Measurements from ENCODE around the gene AKAP1. TPM values are rescaled to one million over a fixed set of nuclear protein-coding genes. Genes with fewer than 3 reads are reported as not detected.

AKAP1 gene
- total and polyA plus RNA-seq, 9 of the 15 experiments (the other 6 are each of a cell fraction or from before 2014, with no cell fraction given): 12.9 to 63.8 (median 36.4) TPM

DNA sequence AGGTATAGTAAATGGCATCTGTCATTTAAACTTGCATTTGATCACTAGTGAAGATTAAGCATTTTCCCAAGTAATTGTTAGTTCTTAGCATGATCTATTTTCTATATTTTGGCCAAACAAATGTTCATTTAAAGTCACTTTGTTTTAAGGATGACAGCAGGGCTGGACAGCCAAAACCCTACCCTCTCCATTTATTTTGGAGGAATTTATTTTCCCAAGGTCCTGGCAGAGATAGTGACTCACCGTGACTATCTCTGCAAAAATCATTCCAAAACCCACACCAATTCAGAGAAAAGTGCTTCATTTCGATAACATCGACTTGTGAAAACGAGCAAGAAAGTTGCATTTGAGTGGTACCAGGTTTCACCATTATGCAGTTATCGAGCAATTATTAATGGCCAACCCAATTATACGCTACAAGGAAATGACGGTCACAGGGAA is 665 bp upstream of the AKAP1 start (continued):
- TF ChIP-seq ZFPM2 (CRISPR knock-in tag; IDR thresholded peaks at IDR 0.05): no peak
- no peak for TF ChIP-seq ZC3H4 (CRISPR knock-in tag; IDR thresholded peaks at IDR 0.05; ENCODE audit: borderline replicate concordance)
- TF ChIP-seq ZFX (CRISPR knock-in tag; IDR thresholded peaks at IDR 0.05): no peak
- TF ChIP-seq, protein P1, sequence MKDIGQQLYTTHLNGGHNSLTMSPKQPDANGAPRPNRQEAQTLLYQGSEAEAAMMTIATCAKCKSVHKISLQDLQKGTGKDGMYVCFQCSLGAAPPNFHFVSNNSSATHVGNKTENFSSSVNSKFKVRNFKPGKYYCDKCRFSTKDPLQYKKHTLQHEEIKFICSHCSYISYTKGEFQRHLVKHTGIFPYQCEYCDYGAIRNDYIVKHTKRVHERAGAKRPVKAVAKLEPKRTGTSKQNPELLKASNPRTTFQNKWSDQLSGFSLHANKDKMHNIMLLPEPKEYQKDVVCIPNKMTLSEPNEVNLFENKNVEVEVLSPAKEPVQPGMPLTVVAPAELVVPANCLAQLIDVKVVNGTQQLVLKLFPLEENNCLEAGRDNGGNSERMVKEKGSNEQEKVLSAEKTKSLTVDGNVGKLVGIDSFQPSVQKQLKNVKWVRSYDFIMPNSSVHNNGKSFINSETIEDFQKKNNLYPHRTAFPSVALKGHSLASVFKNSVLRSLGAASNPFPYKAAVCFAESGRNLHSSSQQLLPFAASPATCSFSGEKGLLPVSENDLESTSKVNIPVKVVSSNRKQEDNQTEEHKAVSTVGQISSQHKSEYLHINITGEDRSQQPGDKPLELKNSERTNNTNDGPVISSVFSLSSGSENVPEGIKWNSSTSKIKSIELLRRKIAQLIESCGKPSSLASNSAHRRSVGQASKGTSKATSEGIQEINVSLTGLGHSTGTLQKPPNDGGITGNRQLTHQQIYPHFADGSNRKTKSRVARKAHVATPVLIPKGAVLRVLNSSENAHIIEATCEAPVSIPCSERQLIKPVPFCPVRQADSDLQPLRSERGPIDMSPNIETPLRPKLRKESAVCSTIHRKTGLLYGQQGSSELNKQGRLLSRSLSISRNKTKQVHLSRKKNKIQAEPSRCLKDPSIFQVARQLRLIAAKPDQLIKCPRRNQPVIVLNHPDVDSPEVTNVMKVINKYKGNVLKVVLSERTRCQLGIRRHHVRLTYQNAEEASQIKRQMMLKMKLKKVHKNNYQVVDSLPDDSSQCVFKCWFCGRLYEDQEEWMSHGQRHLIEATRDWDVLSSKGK (CRISPR knock-in tag; IDR thresholded peaks at IDR 0.05): no peak
- no peak for TF ChIP-seq ZNF184 (CRISPR knock-in tag; IDR thresholded peaks at IDR 0.05)
- TF ChIP-seq TEAD1 (CRISPR knock-in tag; IDR thresholded peaks at IDR 0.05): no peak
- TF ChIP-seq, protein P2, sequence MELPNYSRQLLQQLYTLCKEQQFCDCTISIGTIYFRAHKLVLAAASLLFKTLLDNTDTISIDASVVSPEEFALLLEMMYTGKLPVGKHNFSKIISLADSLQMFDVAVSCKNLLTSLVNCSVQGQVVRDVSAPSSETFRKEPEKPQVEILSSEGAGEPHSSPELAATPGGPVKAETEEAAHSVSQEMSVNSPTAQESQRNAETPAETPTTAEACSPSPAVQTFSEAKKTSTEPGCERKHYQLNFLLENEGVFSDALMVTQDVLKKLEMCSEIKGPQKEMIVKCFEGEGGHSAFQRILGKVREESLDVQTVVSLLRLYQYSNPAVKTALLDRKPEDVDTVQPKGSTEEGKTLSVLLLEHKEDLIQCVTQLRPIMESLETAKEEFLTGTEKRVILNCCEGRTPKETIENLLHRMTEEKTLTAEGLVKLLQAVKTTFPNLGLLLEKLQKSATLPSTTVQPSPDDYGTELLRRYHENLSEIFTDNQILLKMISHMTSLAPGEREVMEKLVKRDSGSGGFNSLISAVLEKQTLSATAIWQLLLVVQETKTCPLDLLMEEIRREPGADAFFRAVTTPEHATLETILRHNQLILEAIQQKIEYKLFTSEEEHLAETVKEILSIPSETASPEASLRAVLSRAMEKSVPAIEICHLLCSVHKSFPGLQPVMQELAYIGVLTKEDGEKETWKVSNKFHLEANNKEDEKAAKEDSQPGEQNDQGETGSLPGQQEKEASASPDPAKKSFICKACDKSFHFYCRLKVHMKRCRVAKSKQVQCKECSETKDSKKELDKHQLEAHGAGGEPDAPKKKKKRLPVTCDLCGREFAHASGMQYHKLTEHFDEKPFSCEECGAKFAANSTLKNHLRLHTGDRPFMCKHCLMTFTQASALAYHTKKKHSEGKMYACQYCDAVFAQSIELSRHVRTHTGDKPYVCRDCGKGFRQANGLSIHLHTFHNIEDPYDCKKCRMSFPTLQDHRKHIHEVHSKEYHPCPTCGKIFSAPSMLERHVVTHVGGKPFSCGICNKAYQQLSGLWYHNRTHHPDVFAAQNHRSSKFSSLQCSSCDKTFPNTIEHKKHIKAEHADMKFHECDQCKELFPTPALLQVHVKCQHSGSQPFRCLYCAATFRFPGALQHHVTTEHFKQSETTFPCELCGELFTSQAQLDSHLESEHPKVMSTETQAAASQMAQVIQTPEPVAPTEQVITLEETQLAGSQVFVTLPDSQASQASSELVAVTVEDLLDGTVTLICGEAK (IDR thresholded peaks at IDR 0.05): peak; percentile 57; the same call in 1 of the 2 replicates
- TF ChIP-seq, protein P2 (CRISPR knock-in tag; IDR thresholded peaks at IDR 0.05): no peak
- no peak for TF ChIP-seq MEF2A (IDR thresholded peaks at IDR 0.05; ENCODE audit: control insufficient read depth, low read depth, low read length)
- TF ChIP-seq, protein P3, sequence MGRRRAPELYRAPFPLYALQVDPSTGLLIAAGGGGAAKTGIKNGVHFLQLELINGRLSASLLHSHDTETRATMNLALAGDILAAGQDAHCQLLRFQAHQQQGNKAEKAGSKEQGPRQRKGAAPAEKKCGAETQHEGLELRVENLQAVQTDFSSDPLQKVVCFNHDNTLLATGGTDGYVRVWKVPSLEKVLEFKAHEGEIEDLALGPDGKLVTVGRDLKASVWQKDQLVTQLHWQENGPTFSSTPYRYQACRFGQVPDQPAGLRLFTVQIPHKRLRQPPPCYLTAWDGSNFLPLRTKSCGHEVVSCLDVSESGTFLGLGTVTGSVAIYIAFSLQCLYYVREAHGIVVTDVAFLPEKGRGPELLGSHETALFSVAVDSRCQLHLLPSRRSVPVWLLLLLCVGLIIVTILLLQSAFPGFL (CRISPR knock-in tag; IDR thresholded peaks at IDR 0.05): 0 out of 2 replicates have a peak, but pooled peaks have one; percentile 57
- no peak for TF ChIP-seq KAT8 (IDR thresholded peaks at IDR 0.05; ENCODE audit: low read depth)
- TF ChIP-seq KDM5B (IDR thresholded peaks at IDR 0.05; ENCODE audit: insufficient replicate concordance, low read depth, low read length): no peak
- TF ChIP-seq FOSL1 (tag; conservative IDR thresholded peaks at IDR 0.05): peak; percentile 87
- no peak for TF ChIP-seq ZKSCAN8 (CRISPR knock-in tag; IDR thresholded peaks at IDR 0.05)
- TF ChIP-seq ZNF586 (CRISPR knock-in tag; conservative IDR thresholded peaks at IDR 0.05): no peak
- peak; percentile 78 for TF ChIP-seq SMARCA4 (IDR thresholded peaks at IDR 0.05)

Data from K562 (cell line).